Neural progenitor cell (in vitro differentiated cells): ENCODE data around the gene NCOA1.

Experiments used
- EZH2 ChIP-seq: fragments of 200-600 bp; sonication (generic); IDR thresholded peaks from 2 replicates; pipeline ENCODE4 v1.6.1; 2017; ENCODE audit warnings: antibody characterized with exemption, mild to moderate bottlenecking, moderate library complexity
- EZH2phosphoT487 ChIP-seq: fragments of 200-600 bp; sonication (generic); IDR thresholded peaks from 2 replicates; pipeline ENCODE4 v1.6.1; 2017; ENCODE audit warnings: antibody characterized with exemption
- TF ChIP-seq, protein P1 (sequence below): fragments of 200-600 bp; sonication (generic); IDR thresholded peaks from 2 replicates; pipeline ENCODE4 v1.5.1; 2017; ENCODE audit warnings: antibody characterized with exemption, mild to moderate bottlenecking

DNA sequence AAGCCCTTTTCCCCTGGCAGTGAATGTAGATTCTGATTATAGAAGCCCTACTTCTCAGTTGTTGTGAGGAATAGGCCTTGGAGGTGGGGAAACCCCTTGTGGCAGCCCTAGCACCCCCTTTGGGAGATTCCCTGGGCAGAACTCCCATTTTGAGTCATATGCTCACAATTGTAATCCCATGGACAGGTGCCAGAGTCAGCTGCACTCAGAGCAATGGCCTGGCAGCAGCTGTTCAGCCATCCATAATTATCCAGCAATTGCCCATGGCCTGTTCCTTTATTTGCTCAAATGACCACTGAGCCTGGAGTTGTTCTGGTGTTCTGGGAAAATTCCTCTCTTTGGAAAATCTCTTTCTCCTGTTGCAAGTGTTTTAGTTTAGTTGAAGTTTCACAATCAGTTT, 230.4 kb downstream of the NCOA1 start:
- TF ChIP-seq, protein P1, sequence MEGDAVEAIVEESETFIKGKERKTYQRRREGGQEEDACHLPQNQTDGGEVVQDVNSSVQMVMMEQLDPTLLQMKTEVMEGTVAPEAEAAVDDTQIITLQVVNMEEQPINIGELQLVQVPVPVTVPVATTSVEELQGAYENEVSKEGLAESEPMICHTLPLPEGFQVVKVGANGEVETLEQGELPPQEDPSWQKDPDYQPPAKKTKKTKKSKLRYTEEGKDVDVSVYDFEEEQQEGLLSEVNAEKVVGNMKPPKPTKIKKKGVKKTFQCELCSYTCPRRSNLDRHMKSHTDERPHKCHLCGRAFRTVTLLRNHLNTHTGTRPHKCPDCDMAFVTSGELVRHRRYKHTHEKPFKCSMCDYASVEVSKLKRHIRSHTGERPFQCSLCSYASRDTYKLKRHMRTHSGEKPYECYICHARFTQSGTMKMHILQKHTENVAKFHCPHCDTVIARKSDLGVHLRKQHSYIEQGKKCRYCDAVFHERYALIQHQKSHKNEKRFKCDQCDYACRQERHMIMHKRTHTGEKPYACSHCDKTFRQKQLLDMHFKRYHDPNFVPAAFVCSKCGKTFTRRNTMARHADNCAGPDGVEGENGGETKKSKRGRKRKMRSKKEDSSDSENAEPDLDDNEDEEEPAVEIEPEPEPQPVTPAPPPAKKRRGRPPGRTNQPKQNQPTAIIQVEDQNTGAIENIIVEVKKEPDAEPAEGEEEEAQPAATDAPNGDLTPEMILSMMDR = no peak
- TF ChIP-seq EZH2 (no peak), EZH2phosphoT487 (no peak)
